GM19328 (cell line): ENCODE data around the gene KIF23.

Source experiments
- ATAC-seq: cut with Tn5 transposase; IDR thresholded peaks from one replicate; pipeline ENCODE4 v1.9.1; 2021; ENCODE audit warnings: mild to moderate bottlenecking, moderate library complexity; ENCODE audit not compliant: unreplicated experiment

Gene KIF23

DNA sequence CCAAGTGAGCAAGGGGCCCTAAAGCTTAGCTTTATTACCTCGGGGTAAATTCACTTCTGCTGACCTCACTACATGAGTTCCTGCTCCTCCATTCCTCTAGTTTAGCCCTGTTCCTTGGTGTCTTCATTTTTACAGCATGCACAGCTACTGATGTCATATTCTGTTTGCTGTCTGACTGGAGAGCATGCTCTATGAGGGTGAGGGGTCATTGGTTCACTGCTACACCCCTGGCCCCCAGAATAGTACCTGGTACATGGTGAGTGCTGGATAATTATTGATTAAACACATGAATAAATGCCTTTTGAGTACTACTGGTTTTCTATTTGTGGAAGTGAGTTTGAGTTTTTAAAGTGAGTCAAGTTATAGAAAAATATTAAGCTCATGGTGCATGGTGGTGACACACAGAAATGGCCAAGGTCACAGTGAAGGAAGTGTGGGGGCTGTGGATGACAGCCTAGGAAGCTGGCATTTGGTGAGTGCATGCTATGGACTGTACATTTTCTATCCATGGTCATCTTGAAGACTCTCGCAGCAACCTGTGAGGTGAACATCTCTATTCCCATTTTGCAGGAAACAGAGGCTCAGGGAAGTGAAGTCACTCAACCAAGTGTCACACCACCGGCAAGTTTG, 72.4 kb downstream of the KIF23 start:
- no peak for ATAC-seq

DNA sequence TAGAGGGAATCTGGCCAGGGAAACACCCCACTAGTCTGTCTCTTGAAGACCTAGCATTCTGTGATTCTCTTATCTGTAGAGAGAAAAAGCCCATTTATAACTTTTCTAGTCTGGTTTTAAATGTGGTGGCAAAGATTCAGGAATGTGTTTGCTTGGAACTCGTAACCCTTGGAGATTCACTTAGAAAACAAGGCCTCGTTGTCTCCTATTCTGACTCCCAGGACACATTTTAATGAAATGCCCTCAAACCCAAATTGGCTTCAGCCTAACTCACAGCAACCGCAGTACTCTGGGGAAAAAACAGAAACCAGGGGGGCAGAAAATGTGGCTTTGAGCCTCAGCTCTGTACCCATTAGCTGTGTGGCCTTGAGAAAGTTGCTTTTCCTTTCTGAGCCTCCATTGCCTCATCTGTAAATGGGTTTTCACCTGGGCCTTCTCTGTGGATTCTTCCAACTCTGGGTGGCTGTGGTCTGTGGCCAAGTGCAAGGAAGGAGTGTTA, 75.0 kb downstream of the KIF23 start:
- no peak for ATAC-seq

DNA sequence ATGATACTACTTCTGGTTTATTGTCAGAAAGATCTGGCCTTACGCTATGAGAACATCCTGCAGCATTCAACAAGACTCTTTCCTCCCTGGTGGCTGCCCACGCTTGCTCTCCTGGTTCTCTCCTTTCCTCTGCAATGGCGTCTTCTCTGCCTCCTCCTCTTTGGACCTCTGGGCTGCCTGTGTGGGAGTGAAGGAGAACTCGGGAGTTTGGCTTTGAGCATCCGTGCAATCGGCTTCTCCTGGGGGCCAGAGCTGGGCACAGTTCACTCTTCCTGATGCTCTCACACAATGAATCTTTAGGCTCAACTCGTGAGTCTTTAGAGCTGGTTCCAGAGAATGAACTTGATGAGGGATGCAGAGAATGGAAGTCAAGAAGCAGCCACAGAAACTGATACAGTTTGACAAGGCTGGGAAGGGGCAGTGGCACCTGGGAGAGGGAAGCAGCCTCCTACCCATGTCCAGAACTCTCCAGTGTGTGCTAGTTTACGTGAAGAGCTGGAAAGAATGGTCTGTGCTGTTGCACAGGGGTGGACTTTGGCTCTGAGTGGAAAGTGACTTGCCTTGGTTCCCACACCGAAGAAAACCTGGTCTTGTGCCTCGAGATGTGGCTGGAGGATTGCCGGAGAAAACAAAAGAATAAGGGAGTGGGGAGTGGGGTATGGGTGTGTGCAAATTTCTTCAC, 76.3 kb downstream of the KIF23 start:
- ATAC-seq: no peak

DNA sequence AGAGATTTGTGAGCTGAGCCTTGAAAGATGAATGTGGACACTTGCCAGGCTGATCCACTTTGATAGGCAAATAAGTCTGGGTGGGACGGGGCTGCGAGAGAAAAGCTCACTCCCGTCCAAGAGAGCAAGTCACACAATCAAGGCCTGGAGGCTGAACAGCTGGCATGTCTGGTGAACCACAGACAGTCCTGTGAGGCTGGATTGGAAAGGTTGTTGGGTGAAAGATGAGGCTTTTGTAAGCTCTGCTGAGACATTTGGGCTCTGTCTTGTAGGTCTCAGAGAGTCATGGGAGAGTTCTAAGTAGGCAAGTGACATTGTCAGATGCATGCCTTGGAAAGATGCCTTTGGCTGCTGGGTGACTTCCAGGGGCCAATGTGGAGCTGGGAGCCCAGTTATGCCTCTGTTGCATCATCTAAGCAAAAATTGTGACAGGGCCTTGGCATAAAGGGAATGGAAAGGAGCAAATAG, 76.9 kb downstream of the KIF23 start:
- no peak for ATAC-seq

DNA sequence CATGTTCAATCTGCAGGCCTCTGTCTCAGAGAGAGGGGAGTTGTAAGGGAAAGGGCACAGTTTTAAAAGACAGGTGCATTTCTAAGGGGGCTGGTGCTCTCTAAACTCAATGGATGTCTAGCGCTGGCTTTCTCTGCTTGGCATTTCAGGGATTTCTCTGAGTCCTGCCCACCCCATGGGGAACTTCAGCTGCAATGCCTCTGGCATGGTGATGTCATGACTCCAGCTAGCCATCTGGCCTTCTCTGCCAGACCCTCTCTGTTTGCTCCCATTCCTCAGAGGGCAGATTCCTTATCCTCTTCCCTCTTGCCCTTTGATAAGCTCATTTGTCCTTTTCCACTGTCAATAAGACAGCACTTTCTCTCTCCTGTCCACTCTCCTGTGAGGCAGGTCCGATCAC, 79.3 kb downstream of the KIF23 start:
- no peak for ATAC-seq

DNA sequence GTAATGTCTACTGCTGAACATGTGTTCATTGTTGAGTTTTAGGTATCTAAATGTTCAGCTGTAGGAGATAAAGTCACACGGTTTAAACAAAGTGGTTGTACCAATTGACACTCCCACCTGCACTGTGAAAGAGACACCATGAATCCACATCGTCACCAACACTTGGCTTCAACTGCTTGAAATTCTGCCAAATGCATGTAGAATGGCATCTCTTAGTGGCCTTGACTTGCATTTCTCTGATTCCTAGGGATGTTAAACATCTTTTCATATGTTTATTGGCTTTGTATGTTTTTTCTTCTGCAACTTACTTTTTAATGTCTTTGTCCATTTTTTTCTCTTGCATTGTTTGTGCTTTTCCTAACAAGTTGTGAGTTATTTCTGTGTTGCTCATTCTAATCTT, 81.9 kb downstream of the KIF23 start:
- ATAC-seq: no peak

DNA sequence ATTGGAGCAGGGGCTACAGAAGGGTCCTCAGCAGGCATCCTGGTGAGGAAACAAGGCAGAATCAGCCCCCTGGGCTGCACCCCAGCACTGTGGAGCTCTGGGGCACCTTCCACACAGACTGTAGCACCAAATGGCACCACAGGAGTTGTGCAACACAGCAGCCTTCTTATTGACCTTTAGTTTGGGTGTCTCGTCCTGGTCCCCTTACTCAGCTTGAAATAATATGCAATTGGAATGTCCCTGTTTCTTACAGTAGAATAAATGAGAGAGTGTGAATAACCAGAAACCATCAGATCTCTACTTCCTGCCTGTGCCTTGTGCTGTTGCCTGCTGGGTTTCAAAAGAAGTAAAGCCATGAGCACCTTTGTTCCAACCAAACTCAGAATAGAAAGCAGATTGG, 82.9 kb downstream of the KIF23 start:
- no peak for ATAC-seq

DNA sequence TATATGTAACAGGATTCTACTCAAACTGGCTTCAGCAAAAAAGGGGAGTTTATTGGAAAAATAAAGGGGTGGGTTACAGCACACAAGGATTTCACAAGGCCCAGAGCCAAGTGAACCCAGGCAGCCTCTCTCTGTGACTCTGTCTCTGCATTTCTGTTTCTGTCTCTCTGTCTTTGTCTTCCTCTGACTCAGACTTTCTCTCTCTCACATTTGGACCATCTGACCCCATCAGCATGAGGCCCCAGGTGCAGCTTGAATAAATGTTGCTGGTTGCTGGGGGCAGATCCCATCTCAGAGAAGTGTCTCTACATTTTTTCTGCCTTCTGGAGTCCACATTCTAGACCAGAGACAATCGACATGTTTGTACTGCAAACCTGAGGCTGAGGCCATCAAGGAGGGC, 83.5 kb downstream of the KIF23 start:
- no peak for ATAC-seq
